ENCODE data around the gene ARHGEF25.
"Not testable (repeated sequence)": the region's sequence is repeated elsewhere in the genome, so short reads cannot be mapped to it uniquely, and the experiment has no call there.

Gene ARHGEF25

DNA sequence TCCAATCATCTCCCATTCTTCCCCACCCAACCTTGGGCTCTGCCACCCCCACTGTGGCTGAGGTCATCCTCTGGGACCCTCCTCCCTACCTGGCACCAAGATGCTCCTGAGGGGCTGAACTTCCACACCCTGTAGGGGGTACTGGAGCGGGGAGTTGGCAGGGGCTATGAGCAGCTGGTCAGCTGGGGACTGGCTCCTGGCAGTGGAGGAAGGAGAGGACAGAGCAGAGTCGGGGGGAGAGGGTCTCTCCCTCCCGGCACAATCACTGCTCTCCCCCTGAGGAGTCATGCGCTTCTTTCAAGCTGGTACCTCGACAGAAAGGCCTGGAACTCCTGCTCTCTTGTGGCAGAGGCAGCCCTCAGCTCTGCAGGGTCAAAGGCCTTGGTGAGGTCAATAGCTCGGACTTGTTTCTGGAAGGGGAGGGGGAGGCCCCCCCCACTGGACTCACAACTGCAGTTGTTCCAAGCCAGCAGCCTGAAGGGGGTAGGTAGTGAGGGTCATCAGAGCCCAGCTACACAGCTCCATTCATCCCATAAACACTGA, 19.7 kb downstream of the ARHGEF25 start:
- no peak overlapping the region for H3K4me3 ChIP-seq (replicated peaks; ENCODE audit: low read depth, low read length)
- DNase-seq (ENCODE audit: extremely low read depth, low read depth): no peak
- TF ChIP-seq, protein P1, sequence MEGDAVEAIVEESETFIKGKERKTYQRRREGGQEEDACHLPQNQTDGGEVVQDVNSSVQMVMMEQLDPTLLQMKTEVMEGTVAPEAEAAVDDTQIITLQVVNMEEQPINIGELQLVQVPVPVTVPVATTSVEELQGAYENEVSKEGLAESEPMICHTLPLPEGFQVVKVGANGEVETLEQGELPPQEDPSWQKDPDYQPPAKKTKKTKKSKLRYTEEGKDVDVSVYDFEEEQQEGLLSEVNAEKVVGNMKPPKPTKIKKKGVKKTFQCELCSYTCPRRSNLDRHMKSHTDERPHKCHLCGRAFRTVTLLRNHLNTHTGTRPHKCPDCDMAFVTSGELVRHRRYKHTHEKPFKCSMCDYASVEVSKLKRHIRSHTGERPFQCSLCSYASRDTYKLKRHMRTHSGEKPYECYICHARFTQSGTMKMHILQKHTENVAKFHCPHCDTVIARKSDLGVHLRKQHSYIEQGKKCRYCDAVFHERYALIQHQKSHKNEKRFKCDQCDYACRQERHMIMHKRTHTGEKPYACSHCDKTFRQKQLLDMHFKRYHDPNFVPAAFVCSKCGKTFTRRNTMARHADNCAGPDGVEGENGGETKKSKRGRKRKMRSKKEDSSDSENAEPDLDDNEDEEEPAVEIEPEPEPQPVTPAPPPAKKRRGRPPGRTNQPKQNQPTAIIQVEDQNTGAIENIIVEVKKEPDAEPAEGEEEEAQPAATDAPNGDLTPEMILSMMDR (IDR thresholded peaks at IDR 0.05; ENCODE audit: low read depth, low read length, missing control alignments): no peak

DNA sequence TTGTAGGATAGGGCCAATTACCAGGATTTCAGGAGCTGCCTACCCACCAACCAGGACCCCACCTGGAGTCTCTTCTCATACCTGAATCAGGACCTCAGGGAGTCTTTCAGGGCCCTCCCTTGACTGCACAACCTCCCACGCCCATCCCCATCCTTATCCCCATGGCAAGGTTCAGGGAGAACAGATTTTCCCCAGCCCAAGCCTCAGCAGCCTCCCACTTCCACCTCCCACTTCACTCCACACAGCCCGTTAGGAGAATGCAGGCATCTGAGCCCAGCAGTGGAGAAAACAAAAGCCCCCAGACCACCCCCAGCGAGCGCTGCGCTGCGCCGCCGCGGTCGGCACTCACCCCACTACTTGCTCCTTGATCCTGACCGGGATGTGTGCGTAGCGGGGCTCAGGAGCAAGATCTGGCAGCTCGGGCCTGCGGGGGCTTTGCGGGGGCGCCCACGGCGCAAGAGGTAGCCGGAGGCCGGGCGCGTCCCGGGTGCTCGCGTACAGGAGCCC, 20.4 kb downstream of the ARHGEF25 start:
- H3K4me3 ChIP-seq (replicated peaks; ENCODE audit: low read depth, low read length): no peak overlapping the region
- DNase-seq (ENCODE audit: extremely low read depth, low read depth): no peak

DNA sequence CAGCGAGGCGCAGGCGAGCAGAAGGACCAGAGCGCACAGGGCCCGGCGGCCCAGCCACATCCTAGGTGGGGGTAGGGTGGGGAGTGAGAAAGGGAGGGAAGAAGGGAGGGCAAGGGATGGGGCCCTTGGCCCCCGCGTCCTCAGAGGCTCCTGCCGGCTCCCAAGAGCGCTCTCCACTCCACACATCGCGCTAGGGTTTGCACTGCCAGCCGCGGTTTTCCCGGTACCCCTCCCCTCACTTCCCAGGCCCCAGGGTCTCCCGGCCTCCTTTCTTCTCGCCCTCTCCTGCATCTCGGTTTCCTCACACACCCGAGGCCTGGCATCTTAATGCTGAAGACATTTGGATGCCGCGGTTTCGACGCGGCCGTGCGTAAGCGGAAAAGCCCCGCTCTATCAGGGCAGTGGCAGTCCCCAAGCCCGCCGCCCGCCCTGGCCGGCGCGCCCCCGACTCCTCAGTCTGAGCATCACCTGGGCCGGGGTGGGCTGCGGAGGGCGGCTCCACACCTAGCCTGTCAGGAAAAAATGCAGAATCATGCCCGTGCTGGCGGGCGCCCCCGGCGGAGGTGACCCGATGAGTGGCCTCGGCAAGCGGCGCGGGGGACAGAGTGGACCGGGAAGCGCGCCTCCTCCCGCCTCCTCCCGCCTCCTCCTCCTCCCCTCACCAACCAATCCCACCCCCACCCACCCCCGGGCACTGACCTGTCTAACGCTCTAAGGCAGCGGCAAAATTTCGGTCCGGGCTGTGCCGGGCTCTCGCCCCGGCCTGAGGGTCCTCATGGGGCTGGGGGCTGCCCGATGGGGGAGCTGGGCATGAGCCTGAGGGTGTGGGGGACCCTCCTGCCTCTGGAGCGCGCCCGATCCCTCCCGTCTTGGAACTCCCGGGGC, 21.1 kb downstream of the ARHGEF25 start:
- TF ChIP-seq, protein P1 (IDR thresholded peaks at IDR 0.05; ENCODE audit: low read depth, low read length, missing control alignments): no peak
- no peak for DNase-seq (ENCODE audit: extremely low read depth, low read depth)
- peak overlapping the region; percentile 38 for H3K4me3 ChIP-seq (replicated peaks; ENCODE audit: low read depth, low read length)

More for the DNA sequence above, 20.4 kb downstream of the ARHGEF25 start:
- TF ChIP-seq, protein P1 (IDR thresholded peaks at IDR 0.05; ENCODE audit: low read depth, low read length, missing control alignments): no peak

DNA sequence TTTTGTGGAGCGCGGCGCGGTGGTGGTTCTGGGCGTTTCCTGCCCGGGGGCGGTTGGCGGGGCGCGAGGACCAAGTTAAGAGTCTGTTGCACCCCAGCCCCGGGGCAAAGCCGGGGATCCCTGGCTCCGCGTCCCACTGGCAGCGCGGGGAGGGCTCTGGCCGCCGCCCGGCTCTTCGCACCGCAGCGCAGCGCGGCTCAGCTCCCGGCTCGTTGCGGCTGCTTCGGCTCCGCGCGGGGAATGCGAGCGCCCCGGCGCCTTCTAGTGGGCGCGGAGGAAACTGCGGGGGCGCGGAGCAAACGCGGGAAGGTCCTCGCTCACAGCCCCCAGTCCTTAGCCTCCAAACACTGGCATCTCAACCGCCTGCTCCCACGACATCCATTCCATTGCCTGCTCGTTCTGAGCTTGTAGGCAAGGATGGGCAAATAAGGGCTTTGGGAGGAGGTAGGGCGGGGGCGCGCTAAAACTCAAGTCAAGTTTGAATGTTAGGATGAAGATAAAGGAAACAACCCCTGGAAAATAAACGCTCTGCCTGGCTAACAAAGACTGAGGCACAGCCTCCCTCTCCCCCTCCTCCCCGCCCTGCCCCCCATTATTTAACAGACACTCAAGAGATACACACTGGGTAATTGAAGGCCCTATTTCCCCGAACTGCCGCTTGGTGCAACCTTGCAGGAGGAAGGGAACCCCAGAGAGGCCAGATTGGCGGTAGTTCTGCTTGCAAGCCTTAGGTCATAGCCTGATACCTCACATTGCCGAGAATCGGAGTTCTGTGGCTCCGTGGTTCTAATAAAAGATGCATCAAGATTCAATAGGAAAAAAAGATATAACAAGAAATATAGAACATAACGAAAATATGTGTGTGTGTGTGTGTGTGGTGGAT, 22.0 kb downstream of the ARHGEF25 start, which contains the start of gene B4GALNT1:
TSS of gene B4GALNT1 (minus strand) at position 244 of the 883 bp plus-strand sequence. CDS start 1,069 bp downstream, outside the sequence.
- TF ChIP-seq, protein P1 (IDR thresholded peaks at IDR 0.05; ENCODE audit: low read depth, low read length, missing control alignments): peak; percentile 83
- no peak for DNase-seq (ENCODE audit: extremely low read depth, low read depth)
- peak within 1 kb of the TSS; percentile 38 for H3K4me3 ChIP-seq (replicated peaks; ENCODE audit: low read depth, low read length)

DNA sequence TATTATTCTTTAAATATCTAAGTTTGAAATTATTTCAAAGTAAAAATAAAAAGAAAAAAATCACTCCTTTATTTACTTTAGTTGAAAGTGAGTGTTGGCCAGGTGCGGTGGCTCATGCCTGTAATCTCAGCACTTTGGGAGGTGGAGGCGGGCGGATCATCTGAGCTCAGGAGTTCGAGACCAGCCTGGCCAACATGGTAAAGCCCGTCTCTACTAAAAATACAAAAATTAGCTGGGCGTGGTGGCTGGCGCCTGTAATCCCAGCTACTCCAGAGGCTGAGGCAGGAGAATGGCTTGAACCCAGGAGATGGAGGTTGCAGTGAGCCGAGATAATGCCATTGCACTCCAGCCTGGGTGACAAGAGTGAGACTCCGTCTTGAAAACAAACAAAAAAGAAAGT, 25.5 kb downstream of the ARHGEF25 start:
- DNase-seq (ENCODE audit: extremely low read depth, low read depth); H3K4me3 ChIP-seq (replicated peaks; ENCODE audit: low read depth, low read length): not testable (repeated sequence)

DNA sequence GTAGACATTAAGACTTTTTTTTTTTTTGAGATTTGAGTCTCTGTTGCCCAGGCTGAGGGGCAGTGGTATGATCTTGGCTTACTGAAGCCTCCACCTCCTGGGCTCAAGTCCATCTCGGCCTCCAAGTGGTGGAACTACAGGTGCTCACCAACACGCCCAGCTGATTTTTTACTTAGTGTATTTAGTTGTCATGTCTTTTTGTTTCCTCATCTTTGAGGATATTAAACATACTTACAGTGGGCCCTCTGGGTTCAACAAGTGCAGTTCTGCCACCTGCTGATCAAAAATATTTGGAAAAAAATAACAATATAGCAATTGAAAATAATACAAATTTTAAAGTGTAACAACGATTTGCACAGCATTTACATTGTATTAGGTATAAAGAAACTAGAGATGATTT, 26.1 kb downstream of the ARHGEF25 start:
- no peak overlapping the region for H3K4me3 ChIP-seq (replicated peaks; ENCODE audit: low read depth, low read length)
- TF ChIP-seq, protein P1 (IDR thresholded peaks at IDR 0.05; ENCODE audit: low read depth, low read length, missing control alignments): no peak
- DNase-seq (ENCODE audit: extremely low read depth, low read depth): no peak
